GM19238 (cell line): ENCODE results near the gene TRAK2.
A peak's percentile ranks its signal among the peaks of the same experiment; 100 is the strongest.

Experiments used
- DNase-seq: peaks from one replicate; pipeline ENCODE4 v3.0.0; 2011; ENCODE audit warnings: low spot score; ENCODE audit not compliant: insufficient read length

TRAK2 gene

GRCh38 chr2:201363857-201364560 is 87.2 kb downstream of the TRAK2 start:
- no peak for DNase-seq

GRCh38 chr2:201362396-201362795 is 88.9 kb downstream of the TRAK2 start:
- DNase-seq, result no peak

- no peak for DNase-seq
Measured at GRCh38 chr2:201361078-201361733, 90.1 kb downstream of the TRAK2 start.

GRCh38 chr2:201360256-201360655 is 91.0 kb downstream of the TRAK2 start:
- DNase-seq, result no peak

- DNase-seq, result no peak
Measured at GRCh38 chr2:201358684-201359083, 92.6 kb downstream of the TRAK2 start.

- DNase-seq, result no peak
Measured at GRCh38 chr2:201357221-201357620, 94.0 kb downstream of the TRAK2 start, which contains the start of gene FLACC1. TSS of gene FLACC1 (minus strand) at chr2:201357345. CDS start at chr2:201351404, 5,941 bp downstream.

GRCh38 chr2:201353116-201353515 is 98.1 kb downstream of the TRAK2 start:
- no peak for DNase-seq

GRCh38 chr2:201350879-201351278 is 100.4 kb downstream of the TRAK2 start:
- DNase-seq, result no peak

- DNase-seq, result no peak
Measured at GRCh38 chr2:201349601-201350000, 101.7 kb downstream of the TRAK2 start.

GRCh38 chr2:201348758-201349157 is 102.5 kb downstream of the TRAK2 start:
- DNase-seq, result no peak

GRCh38 chr2:201347138-201347537 is 104.1 kb downstream of the TRAK2 start:
- DNase-seq, result no peak

- no peak for DNase-seq
Measured at GRCh38 chr2:201345625-201346213, 105.5 kb downstream of the TRAK2 start.

- DNase-seq, result peak; percentile 42
Measured at GRCh38 chr2:201344663-201345366, 106.4 kb downstream of the TRAK2 start.

GRCh38 chr2:201343559-201343958 is 107.7 kb downstream of the TRAK2 start:
- DNase-seq, result no peak

- no peak for DNase-seq
Measured at GRCh38 chr2:201342923-201343322, 108.3 kb downstream of the TRAK2 start.

- DNase-seq, result no peak
Measured at GRCh38 chr2:201329409-201329808, 121.8 kb downstream of the TRAK2 start.

- no peak for DNase-seq
Measured at GRCh38 chr2:201327678-201328077, 123.6 kb downstream of the TRAK2 start.
